GM19099 (cell line): Measurements from ENCODE around the gene TDRD6.

Experiments
- POLR2A ChIP-seq: IDR thresholded peaks from 3 replicates; pipeline ENCODE4 v1.6.1; 2011; ENCODE audit warnings: low read depth; ENCODE audit not compliant: insufficient read length; ENCODE audit errors: extremely low read depth

TDRD6 gene

GRCh38 chr6:46667377-46667776 lies 20.3 kb upstream of the TDRD6 start:
- TF ChIP-seq POLR2A = no peak

DNA sequence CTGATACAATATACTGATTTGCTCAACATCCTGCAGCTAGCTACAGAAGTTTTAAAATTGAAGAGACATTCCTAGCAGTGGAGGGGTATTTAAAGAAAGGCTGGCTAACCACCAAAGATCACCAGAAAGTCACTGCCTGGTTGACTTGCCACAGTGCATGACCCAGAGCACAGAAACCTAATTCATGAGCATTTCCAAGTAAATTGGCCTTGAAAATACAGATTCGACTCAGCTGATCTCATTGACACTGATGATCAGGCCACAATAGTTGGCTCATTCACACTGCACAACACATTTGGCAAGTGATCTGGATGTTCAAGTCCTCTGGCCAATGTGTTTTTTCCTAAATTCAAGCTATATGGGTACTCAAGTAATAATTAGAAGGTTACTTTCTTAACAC lies 13.3 kb upstream of the TDRD6 start:
- TF ChIP-seq POLR2A = no peak

GRCh38 chr6:46676604-46677313 lies 10.9 kb upstream of the TDRD6 start:
- no peak for TF ChIP-seq POLR2A

- TF ChIP-seq POLR2A = no peak
These were observed 10.4 kb upstream of the TDRD6 start for GRCh38 chr6:46677314-46677654.

GRCh38 chr6:46684771-46685170 lies 2.9 kb upstream of the TDRD6 start:
- no peak for TF ChIP-seq POLR2A

DNA sequence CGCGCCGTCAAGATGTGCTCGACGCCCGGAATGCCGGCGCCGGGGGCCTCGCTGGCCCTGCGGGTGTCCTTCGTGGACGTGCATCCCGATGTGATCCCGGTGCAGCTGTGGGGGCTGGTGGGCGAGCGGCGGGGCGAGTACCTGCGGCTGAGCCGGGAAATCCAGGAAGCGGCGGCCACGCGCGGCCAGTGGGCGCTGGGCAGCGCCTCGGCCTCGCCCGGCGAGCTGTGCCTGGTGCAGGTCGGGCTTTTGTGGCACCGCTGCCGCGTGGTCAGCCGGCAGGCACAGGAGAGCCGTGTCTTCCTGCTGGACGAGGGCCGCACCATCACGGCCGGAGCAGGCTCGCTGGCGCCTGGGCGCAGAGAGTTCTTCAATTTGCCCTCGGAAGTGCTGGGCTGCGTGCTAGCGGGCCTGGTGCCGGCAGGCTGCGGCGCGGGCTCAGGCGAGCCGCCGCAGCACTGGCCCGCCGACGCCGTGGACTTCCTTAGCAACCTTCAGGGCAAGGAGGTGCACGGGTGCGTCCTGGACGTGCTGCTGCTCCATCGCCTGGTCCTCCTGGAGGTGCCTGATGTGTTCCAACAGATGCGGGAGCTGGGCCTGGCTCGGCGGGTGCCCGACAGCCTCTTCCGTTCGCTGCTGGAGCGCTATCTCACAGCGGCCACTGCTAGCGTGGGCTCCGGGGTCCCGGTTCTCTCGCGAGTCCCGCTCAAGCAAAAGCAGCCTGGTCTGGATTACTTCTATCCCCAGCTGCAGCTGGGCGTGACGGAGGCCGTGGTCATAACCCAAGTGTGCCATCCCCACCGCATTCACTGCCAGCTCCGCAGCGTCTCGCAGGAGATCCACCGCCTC lies 656 bp downstream of the TDRD6 start:
- no peak for TF ChIP-seq POLR2A

DNA sequence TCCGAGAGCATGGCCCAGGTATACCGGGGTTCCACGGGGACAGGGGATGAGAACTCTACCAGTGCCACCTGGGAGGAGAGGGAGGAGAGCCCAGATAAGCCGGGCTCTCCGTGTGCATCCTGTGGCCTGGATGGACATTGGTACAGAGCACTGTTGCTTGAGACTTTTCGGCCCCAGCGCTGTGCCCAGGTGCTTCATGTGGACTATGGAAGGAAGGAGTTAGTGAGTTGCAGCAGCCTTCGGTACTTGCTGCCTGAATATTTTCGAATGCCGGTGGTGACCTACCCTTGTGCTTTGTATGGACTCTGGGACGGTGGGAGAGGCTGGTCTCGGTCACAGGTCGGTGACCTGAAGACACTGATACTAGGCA lies 1.3 kb downstream of the TDRD6 start:
- TF ChIP-seq POLR2A = no peak

DNA sequence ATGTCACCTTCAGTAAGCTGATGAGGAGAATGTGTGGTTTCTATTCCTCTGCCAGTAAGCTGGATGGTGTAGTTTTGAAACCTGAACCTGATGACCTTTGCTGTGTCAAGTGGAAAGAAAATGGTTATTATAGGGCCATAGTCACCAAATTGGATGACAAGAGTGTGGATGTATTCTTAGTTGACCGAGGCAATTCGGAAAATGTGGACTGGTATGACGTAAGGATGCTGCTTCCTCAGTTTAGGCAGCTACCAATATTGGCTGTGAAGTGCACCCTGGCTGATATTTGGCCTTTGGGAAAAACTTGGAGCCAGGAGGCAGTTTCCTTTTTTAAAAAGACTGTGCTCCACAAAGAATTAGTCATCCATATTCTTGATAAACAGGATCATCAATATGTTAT lies 2.0 kb downstream of the TDRD6 start:
- TF ChIP-seq POLR2A = no peak

DNA sequence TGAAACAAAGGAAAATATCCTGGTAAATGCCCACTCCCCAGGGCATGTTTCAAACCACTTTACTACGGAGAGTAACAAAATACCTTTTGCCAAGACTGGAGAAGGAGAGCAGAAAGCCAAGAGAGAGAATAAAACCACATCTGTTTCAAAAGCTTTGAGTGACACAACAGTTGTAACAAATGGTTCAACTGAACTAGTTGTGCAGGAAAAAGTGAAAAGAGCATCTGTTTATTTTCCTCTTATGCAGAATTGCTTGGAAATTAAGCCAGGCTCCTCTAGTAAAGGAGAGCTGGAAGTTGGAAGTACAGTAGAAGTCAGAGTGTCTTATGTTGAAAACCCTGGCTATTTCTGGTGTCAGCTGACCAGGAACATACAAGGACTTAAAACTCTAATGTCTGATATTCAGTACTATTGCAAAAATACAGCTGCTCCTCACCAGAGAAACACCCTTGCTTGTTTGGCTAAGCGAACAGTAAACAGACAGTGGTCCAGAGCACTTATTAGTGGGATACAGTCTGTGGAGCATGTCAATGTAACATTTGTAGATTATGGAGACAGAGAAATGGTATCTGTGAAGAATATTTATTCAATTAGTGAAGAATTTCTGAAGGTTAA lies 2.6 kb downstream of the TDRD6 start:
- no peak for TF ChIP-seq POLR2A

GRCh38 chr6:46690911-46691451 lies 3.3 kb downstream of the TDRD6 start:
- no peak for TF ChIP-seq POLR2A

DNA sequence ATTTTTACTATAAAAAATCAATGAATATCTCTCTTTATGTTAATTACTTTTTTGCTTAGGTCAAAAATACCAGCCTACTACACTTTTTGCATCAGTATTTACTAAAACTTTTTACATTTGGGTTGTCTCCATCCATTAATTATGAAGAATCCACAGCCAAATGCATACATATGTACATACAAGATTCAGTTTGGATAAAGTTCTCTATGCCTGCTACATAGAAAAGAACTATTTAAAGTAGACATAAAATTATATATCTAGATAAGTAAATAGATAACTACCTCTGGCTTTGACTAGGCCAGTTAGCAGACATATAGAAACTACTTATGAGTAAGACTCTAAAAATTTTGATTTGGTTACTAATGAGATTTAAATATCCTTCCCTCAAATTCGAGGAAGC lies 12.3 kb downstream of the TDRD6 start:
- no peak for TF ChIP-seq POLR2A

GRCh38 chr6:46704562-46704961 lies 16.9 kb downstream of the TDRD6 start:
- TF ChIP-seq POLR2A = no peak

DNA sequence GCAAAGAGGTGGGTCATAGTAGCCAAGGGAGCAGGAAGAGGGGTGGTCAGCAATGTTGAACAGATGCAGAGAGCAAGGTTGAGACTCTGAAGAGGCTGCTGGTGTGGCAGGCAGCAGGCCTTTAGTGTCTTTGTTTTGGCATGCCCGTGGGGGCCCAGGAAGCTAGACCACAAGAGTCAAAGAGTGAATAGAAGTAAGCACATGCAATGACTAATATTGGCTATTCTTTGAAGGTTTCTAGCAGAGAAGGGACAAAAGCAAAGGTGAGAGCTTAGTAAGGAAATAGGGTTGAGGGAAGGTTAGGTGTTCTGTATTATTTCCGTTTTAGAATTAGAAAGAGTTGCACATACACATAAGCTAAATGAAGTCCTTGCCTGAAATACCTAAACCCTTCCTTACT lies 18.8 kb downstream of the TDRD6 start:
- no peak for TF ChIP-seq POLR2A

DNA sequence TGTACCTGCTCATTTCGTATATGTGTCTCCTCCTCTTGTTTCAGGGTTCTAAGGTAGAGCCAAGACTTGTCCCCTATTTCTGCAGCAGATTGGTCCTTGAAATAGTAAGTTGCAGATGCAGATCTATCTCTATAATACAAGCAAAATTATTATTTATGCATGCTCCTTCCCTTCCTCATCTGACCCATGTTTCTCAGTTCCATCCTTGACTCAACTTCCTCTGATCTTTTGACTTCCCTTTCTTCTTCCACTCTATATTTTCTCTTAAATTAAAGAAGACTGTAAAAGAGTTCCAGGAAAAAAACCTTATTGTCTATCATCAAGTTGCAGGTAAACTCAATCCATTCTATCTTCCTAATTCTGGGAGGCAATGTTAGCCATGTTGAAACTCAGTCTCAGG lies 23.8 kb downstream of the TDRD6 start:
- TF ChIP-seq POLR2A = no peak

DNA sequence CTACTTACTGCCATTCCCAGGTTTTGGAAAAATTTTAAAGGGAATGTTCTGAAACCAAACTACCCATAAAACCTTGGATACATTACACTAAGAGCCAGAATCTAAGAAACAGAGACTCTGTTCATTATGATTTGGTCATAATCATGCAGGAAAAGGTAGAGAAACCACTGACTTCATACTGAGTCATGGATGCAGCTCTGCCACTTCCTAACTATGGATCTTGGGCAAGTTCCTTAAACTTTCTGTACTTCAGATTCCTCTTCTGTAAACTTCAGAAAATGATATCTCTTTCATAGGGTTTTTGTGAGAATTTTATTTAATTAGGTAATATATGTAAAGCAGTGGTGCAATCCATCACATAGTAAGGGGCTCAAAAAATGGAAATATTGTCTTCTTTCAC lies 27.5 kb downstream of the TDRD6 start:
- TF ChIP-seq POLR2A = no peak

GRCh38 chr6:46719099-46719498 lies 31.4 kb downstream of the TDRD6 start:
- no peak for TF ChIP-seq POLR2A
